Activated CD8-positive, alpha-beta T cell treated with anti-CD3 and anti-CD28 coated beads, Interleukin-2, amount 10 ng/mL, durations not matched to agents 7 days and 5 days (primary cell): ENCODE data around the gene GADD45A. TPM values are rescaled to one million over a fixed set of nuclear protein-coding genes. Genes with fewer than 3 reads are reported as not detected.
A peak's percentile ranks its signal among the peaks of the same experiment; 100 is the strongest.
"Not testable (repeated sequence)": the region's sequence is repeated elsewhere in the genome, so short reads cannot be mapped to it uniquely, and the experiment has no call there.

Experiments
- ATAC-seq: fragments of 150-1000 bp; cut with Tn5 transposase; one replicate; pipeline ENCODE4 v1.10.0; 2021; ENCODE audit warnings: moderate library complexity
- CTCF ChIA-PET: fragments of 350-600 bp; sonication (Branson Sonifier 250); formaldehyde crosslinking; loops from one replicate; lab custom pipeline; 2021; ENCODE audit warnings: antibody characterized with exemption; lab: Charles Lee
- POLR2A ChIA-PET: fragments of 350-600 bp; sonication (Branson Sonifier 250); formaldehyde crosslinking; loops from one replicate; lab custom pipeline; 2021; ENCODE audit warnings: antibody characterized with exemption; lab: Charles Lee
- DNase-seq: peaks from one replicate; pipeline ENCODE4 v3.0.0-alpha.2; 2020
- H3K27ac Mint-ChIP-seq: one replicate; pipeline ENCODE4 v1.8.0; 2021; ENCODE audit warnings: mild to moderate bottlenecking, mixed read lengths
- H3K27me3 Mint-ChIP-seq: one replicate; pipeline ENCODE4 v1.8.0; 2021; ENCODE audit warnings: low read depth, mixed read lengths
- H3K36me3 Mint-ChIP-seq: one replicate; pipeline ENCODE4 v1.8.0; 2021; ENCODE audit warnings: low read depth, mixed read lengths
- H3K4me1 Mint-ChIP-seq: one replicate; pipeline ENCODE4 v1.8.0; 2021; ENCODE audit warnings: low read depth, mixed read lengths
- H3K4me3 Mint-ChIP-seq: one replicate; pipeline ENCODE4 v1.8.0; 2021; ENCODE audit warnings: mild to moderate bottlenecking, mixed read lengths
- H3K9me3 Mint-ChIP-seq: one replicate; pipeline ENCODE4 v1.8.0; 2022; ENCODE audit warnings: mixed read lengths; ENCODE audit not compliant: insufficient read depth
- total RNA-seq, 2 experiments: library from RNA; stranded (reverse); gene quantifications; one replicate each; pipeline ENCODE4 v1.2.3, GENCODE V29; 2021

The GADD45A gene
- total RNA-seq, 2 experiments from 2014 or later, result 17.9 to 21.7 TPM

DNA sequence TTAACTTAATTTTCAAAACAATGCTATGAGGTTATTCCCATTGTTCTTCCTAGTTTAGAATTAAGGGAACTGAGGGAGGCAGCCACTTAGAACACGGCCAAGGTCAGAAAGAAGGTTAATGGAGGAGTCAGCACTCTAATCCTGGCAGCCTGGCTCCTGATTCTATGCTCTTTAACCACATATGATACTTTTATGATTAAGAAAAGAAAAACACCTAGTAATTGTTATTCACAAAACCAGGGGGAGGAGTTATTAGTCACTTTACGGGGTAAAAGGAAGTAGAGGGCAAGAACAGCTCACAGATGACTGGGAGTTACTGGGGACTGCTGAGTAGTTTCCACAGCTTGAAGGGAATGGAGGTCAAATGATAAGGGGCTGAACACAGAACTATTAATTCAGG, 38.6 kb downstream of the GADD45A start:
- no peak for DNase-seq
- ATAC-seq, result no peak
- Mint-ChIP-seq H3K27ac (no peak overlapping the region), H3K4me1 (peaks cover 6% of the 10 kb centered on the region), H3K4me3 (no peak overlapping the region), H3K9me3 (no peaks in the 10 kb centered on the region), H3K36me3 (no peaks in the 10 kb centered on the region), H3K27me3 (no peaks in the 10 kb centered on the region)
- ChIA-PET POLR2A (no interaction called here), CTCF (interaction anchor here (0.7 kb wide), 1 partner anchor 162 kb away, joined by 3 read pairs; no protein-coding TSS in a partner anchor)

DNA sequence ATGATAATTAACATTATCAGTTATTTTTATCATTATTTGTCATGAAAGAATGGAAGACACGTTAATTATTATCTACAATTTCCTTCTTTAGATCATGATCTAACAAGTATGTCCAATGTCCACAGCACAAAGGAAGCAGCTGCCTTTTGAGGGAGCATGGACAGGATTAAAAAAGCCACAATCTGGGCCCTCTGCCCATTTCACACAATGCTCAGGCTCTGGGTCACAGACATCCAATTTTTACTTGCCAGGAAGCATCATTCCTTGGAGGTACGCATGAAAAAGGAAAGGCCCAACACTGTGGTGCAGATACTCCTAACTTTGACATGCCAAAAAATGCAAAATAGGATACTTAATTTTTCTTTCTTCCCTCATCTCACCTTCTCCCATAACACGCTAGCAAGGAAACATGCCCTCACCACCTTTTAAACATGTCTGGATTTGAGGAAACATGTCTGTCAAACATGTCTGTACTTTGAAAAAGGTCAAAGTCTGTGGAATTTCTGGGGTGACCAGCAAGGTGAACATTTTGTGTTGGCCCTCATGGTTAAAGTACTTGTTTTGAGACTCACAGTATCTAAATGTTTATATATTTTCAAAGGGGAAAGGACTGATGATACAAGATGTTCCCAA, 40.0 kb downstream of the GADD45A start:
- ATAC-seq, result no peak
- ChIA-PET CTCF (no interaction called here), POLR2A (no interaction called here)
- H3K36me3 Mint-ChIP-seq, result no peaks in the 10 kb centered on the region
- H3K4me1 Mint-ChIP-seq, result peaks cover 8% of the 10 kb centered on the region
- no peaks in the 10 kb centered on the region for H3K27me3 Mint-ChIP-seq
- no peak for DNase-seq
- no peak overlapping the region for H3K4me3 Mint-ChIP-seq
- no peak overlapping the region for H3K27ac Mint-ChIP-seq
- H3K9me3 Mint-ChIP-seq, result no peaks in the 10 kb centered on the region

DNA sequence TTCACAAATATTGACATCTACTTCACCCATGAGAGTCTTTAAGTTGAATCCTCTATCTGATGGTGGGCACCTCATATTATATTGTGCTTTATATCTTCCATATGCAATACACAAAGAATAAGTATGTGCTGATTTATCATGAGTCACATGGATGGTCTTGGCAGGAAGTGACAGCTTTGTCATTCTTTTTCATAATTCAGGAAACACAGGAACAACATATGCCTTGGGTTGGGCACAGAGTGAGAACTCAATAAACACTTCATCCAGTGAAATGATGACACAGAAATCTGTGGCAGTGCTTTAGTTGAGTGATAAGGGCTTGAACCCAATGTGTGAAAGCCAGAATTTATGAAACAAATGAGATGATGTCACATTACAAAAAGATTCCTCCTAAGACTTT, 41.2 kb downstream of the GADD45A start:
- DNase-seq (no peak), ATAC-seq (no peak)
- POLR2A ChIA-PET, result no interaction called here
- Mint-ChIP-seq H3K27me3 (no peaks in the 10 kb centered on the region), H3K4me3 (no peak overlapping the region), H3K36me3 (no peaks in the 10 kb centered on the region), H3K27ac (no peak overlapping the region), H3K9me3 (no peaks in the 10 kb centered on the region), H3K4me1 (peaks cover 8% of the 10 kb centered on the region)
- CTCF ChIA-PET, result no interaction called here

DNA sequence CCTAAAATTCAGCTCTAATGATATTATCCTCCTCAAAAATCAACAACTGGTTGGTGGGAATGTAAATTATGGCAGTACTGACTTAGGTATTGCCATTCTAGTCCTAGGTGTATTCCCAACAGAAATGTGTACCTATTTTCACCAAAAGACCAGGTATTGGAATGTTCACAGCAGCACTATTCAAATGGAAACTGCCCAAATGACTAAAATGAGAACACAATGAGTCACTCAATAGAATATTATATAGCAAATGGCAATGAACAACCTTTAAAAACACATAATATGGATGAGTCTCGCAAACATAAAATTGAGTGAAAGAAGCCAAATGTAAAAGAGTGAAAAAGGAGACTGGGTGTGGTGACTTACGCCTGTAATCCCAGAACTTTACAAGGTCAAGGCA, 44.9 kb downstream of the GADD45A start:
- POLR2A ChIA-PET, result interaction anchor here (0.9 kb wide), 1 partner anchor 16 kb away, joined by 3 read pairs; no protein-coding TSS in a partner anchor
- Mint-ChIP-seq H3K4me3 (no peak overlapping the region), H3K27me3 (no peaks in the 10 kb centered on the region), H3K27ac (no peak overlapping the region), H3K36me3 (no peaks in the 10 kb centered on the region), H3K9me3 (no peaks in the 10 kb centered on the region), H3K4me1 (peaks cover 14% of the 10 kb centered on the region)
- no peak for DNase-seq
- ATAC-seq, result no peak
- CTCF ChIA-PET, result interaction anchor here (1.2 kb wide), 1 partner anchor 17 kb away, joined by 3 read pairs; no protein-coding TSS in a partner anchor

DNA sequence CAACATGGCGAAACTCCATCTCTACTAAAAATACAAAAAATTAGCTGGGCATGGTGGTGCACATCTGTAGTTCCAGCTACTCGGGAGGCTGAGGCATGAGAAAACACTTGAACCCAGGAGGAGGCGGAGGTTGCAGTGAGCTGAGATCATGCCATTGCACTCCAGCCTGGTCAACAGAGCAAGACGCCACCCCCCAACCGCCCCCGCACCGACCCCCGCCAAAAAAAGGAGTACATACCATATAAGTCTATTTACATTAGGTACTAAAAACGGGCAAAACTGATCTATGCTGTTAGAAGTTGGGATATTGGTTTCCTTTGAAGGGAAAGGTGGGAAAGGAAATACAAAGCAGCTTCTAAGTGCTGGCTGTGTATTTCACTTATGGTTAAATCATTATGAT, 45.3 kb downstream of the GADD45A start:
- POLR2A ChIA-PET, result interaction anchor here (0.6 to 0.9 kb wide), 3 partner anchors 15 to 167 kb away, joined by 3 to 4 read pairs (median 3); no protein-coding TSS in a partner anchor
- DNase-seq, H3K9me3 Mint-ChIP-seq: not testable (repeated sequence)

DNA sequence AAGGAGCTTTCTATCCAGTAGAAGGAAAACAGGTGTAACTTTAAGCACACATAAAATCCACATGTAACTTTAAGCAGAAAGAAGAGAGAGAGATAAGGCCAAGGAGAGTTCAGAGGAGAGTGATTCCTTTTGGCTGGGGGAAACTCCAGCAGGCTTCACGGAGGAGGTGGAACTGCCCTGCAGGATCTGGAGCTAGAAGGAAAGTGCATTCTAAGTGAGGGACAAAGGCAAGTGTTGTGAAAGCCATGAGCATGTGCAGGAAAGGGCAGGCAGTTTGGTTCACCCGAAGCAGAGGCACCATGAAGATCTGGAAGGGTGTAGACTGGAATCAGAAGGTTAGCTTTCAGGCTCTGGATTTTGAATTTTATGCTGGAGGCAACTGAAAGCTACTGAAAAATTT, 46.3 kb downstream of the GADD45A start:
- ATAC-seq, result no peak
- no peak for DNase-seq
- H3K36me3 Mint-ChIP-seq, result no peaks in the 10 kb centered on the region
- no peak overlapping the region for H3K4me3 Mint-ChIP-seq
- H3K9me3 Mint-ChIP-seq, result no peaks in the 10 kb centered on the region
- H3K27me3 Mint-ChIP-seq, result no peaks in the 10 kb centered on the region
- CTCF ChIA-PET, result interaction anchor here (0.9 to 2.4 kb wide), 5 partner anchors 12 to 169 kb away, joined by 3 to 7 read pairs (median 3); no protein-coding TSS in a partner anchor
- H3K27ac Mint-ChIP-seq, result no peak overlapping the region
- H3K4me1 Mint-ChIP-seq, result peaks cover 17% of the 10 kb centered on the region
- POLR2A ChIA-PET, result interaction anchor here (1.0 kb wide), 1 partner anchor 46 kb away, joined by 5 read pairs; the partner anchor contains the start of gene GADD45A

More for the DNA sequence above, 45.3 kb downstream of the GADD45A start:
- H3K4me3 Mint-ChIP-seq, H3K27ac Mint-ChIP-seq, H3K36me3 Mint-ChIP-seq, H3K27me3 Mint-ChIP-seq, ATAC-seq: not testable (repeated sequence)
- CTCF ChIA-PET, result interaction anchor here (0.7 to 2.4 kb wide), 3 partner anchors 11 to 185 kb away, joined by 3 to 7 read pairs (median 3); no protein-coding TSS in a partner anchor
- H3K4me1 Mint-ChIP-seq, result peaks cover 14% of the 10 kb centered on the region

DNA sequence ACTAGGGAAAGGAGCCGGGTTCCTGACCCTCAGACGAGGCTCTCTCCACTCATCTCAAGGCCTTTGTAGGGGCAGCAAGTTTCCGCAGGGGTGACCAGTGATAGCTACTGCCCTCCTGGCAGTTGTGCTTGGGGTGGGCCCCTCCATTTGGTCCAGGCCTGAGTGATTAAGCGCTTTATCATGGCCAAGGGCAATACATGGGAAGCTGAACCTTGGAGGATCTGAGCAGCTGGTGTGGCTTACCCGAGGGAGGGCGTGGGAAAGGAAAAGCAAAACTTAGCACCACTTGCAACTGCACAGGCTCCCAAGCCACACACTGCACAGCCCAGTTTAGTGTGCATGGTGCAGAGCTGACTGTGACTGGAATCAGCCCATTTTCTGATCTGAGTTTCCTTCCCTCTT, 47.8 kb downstream of the GADD45A start:
- Mint-ChIP-seq H3K27ac (no peak overlapping the region), H3K27me3 (no peaks in the 10 kb centered on the region), H3K36me3 (no peaks in the 10 kb centered on the region), H3K9me3 (no peaks in the 10 kb centered on the region), H3K4me1 (peaks cover 21% of the 10 kb centered on the region), H3K4me3 (no peak overlapping the region)
- ChIA-PET POLR2A (no interaction called here), CTCF (interaction anchor here (0.9 kb wide), 1 partner anchor 197 kb away, joined by 4 read pairs; no protein-coding TSS in a partner anchor)
- ATAC-seq (no peak), DNase-seq (no peak)

DNA sequence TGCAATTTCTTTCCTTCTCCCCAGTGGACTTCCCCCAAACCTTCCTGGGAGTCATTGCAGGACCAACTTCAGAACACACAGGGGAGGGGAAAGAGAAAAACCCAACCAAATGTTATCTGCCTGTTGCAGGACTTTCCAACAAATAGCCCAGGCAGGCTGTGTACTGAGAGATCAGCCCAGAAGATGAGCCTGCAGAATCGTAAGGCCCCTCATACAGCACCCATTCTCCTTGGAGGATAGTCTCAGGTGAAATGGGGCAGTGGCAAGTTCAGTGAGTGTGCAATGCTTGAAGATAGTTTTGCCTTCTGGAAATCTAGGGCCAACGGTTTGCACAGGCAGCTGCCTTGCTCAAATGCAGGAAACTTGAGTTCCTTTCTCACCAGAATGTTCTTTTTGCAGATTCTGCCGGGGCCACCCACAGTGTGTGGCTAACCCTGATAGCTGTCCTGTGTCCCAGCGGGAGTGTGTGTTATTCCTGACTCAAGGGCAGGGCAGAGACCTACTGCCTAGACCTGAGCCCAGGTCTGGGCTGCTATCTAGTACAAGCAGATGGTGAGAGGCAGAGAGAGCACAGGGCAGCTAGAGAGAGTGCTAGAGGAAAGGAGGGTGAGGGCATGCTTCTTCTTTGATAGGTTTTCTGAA, 48.8 kb downstream of the GADD45A start:
- POLR2A ChIA-PET, result interaction anchor here (0.6 kb wide), 1 partner anchor 14 kb away, joined by 3 read pairs; no protein-coding TSS in a partner anchor
- no peak overlapping the region for H3K4me3 Mint-ChIP-seq
- H3K27ac Mint-ChIP-seq, result no peak overlapping the region
- no peak for DNase-seq
- peaks cover 21% of the 10 kb centered on the region for H3K4me1 Mint-ChIP-seq
- ATAC-seq, result no peak
- H3K27me3 Mint-ChIP-seq, result no peaks in the 10 kb centered on the region
- no peaks in the 10 kb centered on the region for H3K9me3 Mint-ChIP-seq
- no peaks in the 10 kb centered on the region for H3K36me3 Mint-ChIP-seq
- CTCF ChIA-PET, result no interaction called here

DNA sequence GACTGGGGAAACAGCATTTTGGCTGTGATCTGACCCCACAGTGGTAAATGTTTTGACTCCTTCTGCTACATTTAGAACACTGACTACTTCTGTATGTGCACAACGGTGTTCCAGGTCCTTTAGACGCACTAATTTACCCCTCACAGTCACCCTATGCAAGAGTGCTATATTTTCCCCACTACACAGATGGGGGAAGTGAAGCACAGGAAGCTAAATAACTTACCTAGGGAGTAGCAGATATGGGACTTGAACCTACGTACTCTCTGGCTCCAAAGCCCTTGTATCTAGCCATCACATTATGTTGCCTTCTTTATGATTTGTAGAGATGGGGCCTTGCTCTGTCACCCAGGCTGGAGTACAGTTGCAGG, 49.3 kb downstream of the GADD45A start:
- CTCF ChIA-PET, result interaction anchor here (1.0 kb wide), 1 partner anchor 26 kb away, joined by 7 read pairs; no protein-coding TSS in a partner anchor
- no peak overlapping the region for H3K4me3 Mint-ChIP-seq
- DNase-seq (no peak), ATAC-seq (no peak)
- POLR2A ChIA-PET, result interaction anchor here (0.6 kb wide), 1 partner anchor 13 kb away, joined by 3 read pairs; no protein-coding TSS in a partner anchor
- H3K4me1 Mint-ChIP-seq, result peaks cover 21% of the 10 kb centered on the region
- H3K27me3 Mint-ChIP-seq, result no peaks in the 10 kb centered on the region
- no peak overlapping the region for H3K27ac Mint-ChIP-seq
- H3K9me3 Mint-ChIP-seq, result no peaks in the 10 kb centered on the region
- no peaks in the 10 kb centered on the region for H3K36me3 Mint-ChIP-seq

DNA sequence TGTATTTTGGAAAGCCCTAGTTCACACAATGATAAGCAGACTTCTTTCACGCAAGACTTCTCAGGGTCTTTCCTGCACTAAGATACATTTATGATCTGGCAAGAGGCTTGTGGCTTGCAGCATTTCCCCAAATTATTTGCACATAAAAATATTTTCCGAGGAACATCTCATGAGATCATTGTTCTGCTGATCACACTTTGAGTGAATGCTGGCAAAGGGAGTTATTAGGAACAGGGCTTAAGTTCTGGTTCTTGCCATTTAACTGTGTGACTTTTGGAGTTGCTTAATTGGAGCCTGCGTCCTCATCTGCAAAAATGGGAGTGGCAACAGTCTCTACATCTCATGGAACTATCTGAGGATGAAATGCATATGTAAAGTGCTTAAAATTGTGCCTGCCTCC, 50.2 kb downstream of the GADD45A start:
- CTCF ChIA-PET, result interaction anchor here (1.0 kb wide), 1 partner anchor 25 kb away, joined by 7 read pairs; no protein-coding TSS in a partner anchor
- DNase-seq, result no peak

DNA sequence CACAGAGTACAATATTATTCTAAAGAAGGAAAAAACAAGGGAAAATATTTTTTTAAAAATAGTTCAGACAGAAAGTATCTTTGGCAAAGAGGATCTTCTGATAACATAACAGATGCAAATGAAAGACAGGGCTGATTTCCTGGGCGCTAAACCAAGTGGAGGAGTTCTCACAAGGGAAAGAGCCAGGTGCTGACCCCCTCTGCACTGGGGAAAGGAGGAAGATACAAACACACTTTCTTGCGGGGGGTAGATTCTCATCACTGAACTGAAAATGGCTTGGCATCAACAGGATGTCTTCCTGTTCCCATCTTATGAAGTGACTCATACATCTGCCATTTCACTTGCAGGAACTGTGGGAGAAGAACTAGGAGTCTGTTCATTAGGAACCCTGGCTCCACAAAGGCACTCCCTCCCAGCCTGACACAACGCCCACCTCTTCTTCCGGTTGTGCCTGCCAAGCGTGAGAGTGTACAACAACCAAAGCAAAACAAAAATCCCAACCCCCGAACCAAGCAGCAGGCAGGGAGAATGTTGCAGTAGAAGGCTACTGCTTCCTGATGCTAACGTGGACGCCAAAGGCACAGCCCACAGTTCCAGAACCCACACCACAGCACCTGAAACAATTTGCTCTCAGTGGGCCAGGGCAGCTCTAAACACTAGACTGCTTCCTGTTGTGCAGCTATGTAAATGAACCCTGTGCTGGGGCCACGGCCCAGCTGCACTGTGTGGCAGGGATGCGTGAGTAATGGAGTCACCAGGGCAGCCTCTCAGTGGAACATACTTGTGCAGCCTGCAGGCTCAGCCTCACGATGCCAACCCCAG, 51.0 kb downstream of the GADD45A start:
- Mint-ChIP-seq H3K27ac (peak overlapping the region; percentile 86), H3K36me3 (no peaks in the 10 kb centered on the region), H3K27me3 (no peaks in the 10 kb centered on the region), H3K4me3 (peak overlapping the region; percentile 62), H3K4me1 (peaks cover 19% of the 10 kb centered on the region), H3K9me3 (no peaks in the 10 kb centered on the region)
- DNase-seq (peak; percentile 62), ATAC-seq (peak; percentile 93)
- CTCF ChIA-PET, result interaction anchor here (0.9 kb wide), 1 partner anchor 29 kb away, joined by 3 read pairs; no protein-coding TSS in a partner anchor
- POLR2A ChIA-PET, result interaction anchor here (4.6 kb wide), 1 partner anchor 51 kb away, joined by 23 read pairs; the partner anchor contains the start of gene GADD45A

More for the DNA sequence above, 50.2 kb downstream of the GADD45A start:
- ATAC-seq, result no peak
- Mint-ChIP-seq H3K36me3 (no peaks in the 10 kb centered on the region), H3K9me3 (no peaks in the 10 kb centered on the region), H3K4me1 (peaks cover 19% of the 10 kb centered on the region), H3K27ac (no peak overlapping the region), H3K27me3 (no peaks in the 10 kb centered on the region), H3K4me3 (no peak overlapping the region)
- POLR2A ChIA-PET, result no interaction called here
